Endothelial cell of umbilical vein (primary cell): ENCODE data around the gene LIPH. TPM values are rescaled to one million over a fixed set of nuclear protein-coding genes. Genes with fewer than 3 reads are reported as not detected.

Experiments
- BruUV-seq: library from RNA; stranded (reverse); fragments of 400-500 nt; replicated peaks from 2 replicates; lab custom pipeline; 2021; lab: Mats Ljungman, UMichigan
- CTCF ChIA-PET: fragments of 300-600, 350-600 bp; sonication (Branson Sonifier 250); formaldehyde crosslinking; loops from one replicate; lab custom pipeline; 2021; ENCODE audit warnings: antibody characterized with exemption, inconsistent platforms; lab: Charles Lee
- POLR2A ChIA-PET: fragments of 300-600, 350-600 bp; sonication (Branson Sonifier 250); formaldehyde crosslinking; loops from one replicate; lab custom pipeline; 2021; ENCODE audit warnings: antibody characterized with exemption, inconsistent platforms; lab: Charles Lee
- DNase-seq: peaks from one replicate; pipeline ENCODE4 v3.0.0-alpha.2; 2011; ENCODE audit warnings: low read depth, low spot score
- FAIRE-seq: peaks from 2 replicates; lab custom pipeline; 2011; peaks lifted over from hg19 to GRCh38; lab: Jason Lieb, UNC
- H2AFZ ChIP-seq: 2 replicates; pipeline ENCODE4 v1.6.0; 2012; ENCODE audit warnings: low read depth, low read length, control low read depth, inconsistent platforms
- H3K27ac ChIP-seq: 2 replicates; pipeline ENCODE4 v1.5.1; 2011; ENCODE audit warnings: low read depth, mild to moderate bottlenecking, control low read depth, low read length, moderate library complexity; ENCODE audit not compliant: insufficient read depth
- H3K27me3 ChIP-seq, 2 experiments: 2 replicates each; pipeline versions ENCODE4 v1.6.0 to v1.6.1; 2011; ENCODE audit warnings: low read length in 2 of 2, mixed read lengths in 1 of 2; ENCODE audit not compliant: control insufficient read depth in 2 of 2, insufficient read depth in 2 of 2
- H3K36me3 ChIP-seq, 2 experiments: 2 replicates in 1 of 2; 3 replicates in 1 of 2; pipeline ENCODE4 v1.5.1; 2011; ENCODE audit warnings: low read length in 2 of 2, mild to moderate bottlenecking in 1 of 2, moderate library complexity in 1 of 2; ENCODE audit not compliant: control insufficient read depth in 2 of 2, insufficient read depth in 2 of 2; ENCODE audit errors: extremely low read depth in 1 of 2
- H3K4me1 ChIP-seq: 3 replicates; pipeline ENCODE4 v1.5.1; 2011; ENCODE audit warnings: mild to moderate bottlenecking, low read length; ENCODE audit not compliant: control insufficient read depth, insufficient read depth; ENCODE audit errors: extremely low read depth
- H3K4me2 ChIP-seq: 2 replicates; pipeline ENCODE4 v1.6.1; 2011; ENCODE audit warnings: low read length, control low read depth, mixed read lengths; ENCODE audit not compliant: insufficient read depth
- H3K4me3 ChIP-seq, 3 experiments: fragments of 200-600 bp in 1 of 3; sonication (generic), shearing (Covaris generic) in 1 of 3; replicated peaks in 1 of 3; 2 replicates each; pipeline ENCODE4 v1.5.1; 2011 to 2016; ENCODE audit warnings: control low read depth in 3 of 3, low read length in 3 of 3, mild to moderate bottlenecking in 2 of 3, inconsistent platforms in 1 of 3, low read depth in 1 of 3, moderate library complexity in 1 of 3; ENCODE audit not compliant: insufficient read depth in 1 of 3
- H3K79me2 ChIP-seq: 2 replicates; pipeline ENCODE4 v1.6.0; 2012; ENCODE audit warnings: low read length, inconsistent platforms; ENCODE audit not compliant: control insufficient read depth, insufficient read depth
- H3K9ac ChIP-seq: replicated peaks from 2 replicates; pipeline ENCODE3; 2011; ENCODE audit warnings: low read length, control low read depth; ENCODE audit not compliant: insufficient read depth; ENCODE audit errors: extremely low read depth
- H3K9me1 ChIP-seq: replicated peaks from 3 replicates; pipeline ENCODE4 v1.6.0; 2011; ENCODE audit warnings: mild to moderate bottlenecking, low read length; ENCODE audit not compliant: control insufficient read depth, insufficient read depth; ENCODE audit errors: extremely low read depth
- H3K9me3 ChIP-seq: replicated peaks from 2 replicates; pipeline ENCODE4 v1.5.1; 2012; ENCODE audit warnings: low read length, inconsistent platforms; ENCODE audit not compliant: control insufficient read depth, insufficient read depth
- H4K20me1 ChIP-seq: replicated peaks from 2 replicates; pipeline ENCODE3; 2011; ENCODE audit warnings: mild to moderate bottlenecking, low read length; ENCODE audit not compliant: control insufficient read depth, insufficient read depth; ENCODE audit errors: extremely low read depth
- EZH2 ChIP-seq: IDR thresholded peaks from 2 replicates; pipeline ENCODE4 v1.6.1; 2012; ENCODE audit warnings: borderline replicate concordance, low read depth, mild to moderate bottlenecking, moderate library complexity, low read length, inconsistent platforms; ENCODE audit not compliant: severe bottlenecking
- FOS ChIP-seq: IDR thresholded peaks from 2 replicates; pipeline ENCODE4 v1.6.1; 2011; ENCODE audit warnings: mild to moderate bottlenecking, low read length, moderate library complexity, borderline replicate concordance; ENCODE audit not compliant: insufficient read depth
- GATA2 ChIP-seq: IDR thresholded peaks from 2 replicates; pipeline ENCODE4 v1.7.0; 2011; ENCODE audit warnings: low read depth, mild to moderate bottlenecking, moderate library complexity, mixed read lengths, low read length; ENCODE audit not compliant: insufficient read length, insufficient read depth
- MYC ChIP-seq: IDR thresholded peaks from one replicate; pipeline ENCODE4 v1.6.1; 2011; ENCODE audit warnings: mild to moderate bottlenecking, low read depth, low read length
- dilution Hi-C: fragments of 300-500 bp; cut with MboI; formaldehyde crosslinking; loops from one replicate; pipeline ENCODE4 v1.15.0; 2019; ENCODE audit warnings: low sequenced_read_pairs; ENCODE audit not compliant: extremely low pct_ligation_motif_present
- intact Hi-C: fragments of 100-400 bp; cut with micrococcal nuclease; formaldehyde crosslinking; loops from one replicate; pipeline ENCODE4 v1.10.0; 2022
- polyA plus RNA-seq, 4 experiments: library from polyadenylated mRNA; depleted of rRNA in 3 of 4; stranded (reverse) in 3 of 4; unstranded in 1 of 4; fragments of >200 nt; gene quantifications; 2 replicates each; pipeline versions ENCODE4 v1.2.1 to v1.2.3, GENCODE V29; 2011 to 2012; ENCODE audit warnings: missing spikeins in 1 of 4
- total RNA-seq: library from RNA; stranded (reverse); gene quantifications from 2 replicates; pipeline ENCODE4 v1.2.3, GENCODE V29; 2021
- TF ChIP-seq, protein P1 (sequence below): IDR thresholded peaks from 2 replicates; pipeline ENCODE4 v1.6.1; 2011; ENCODE audit not compliant: insufficient read depth, insufficient read length

The LIPH gene
- total and polyA plus RNA-seq, 2 donors (not counting 3 experiments of a cell fraction or from before 2014, with no cell fraction given): not detected

DNA sequence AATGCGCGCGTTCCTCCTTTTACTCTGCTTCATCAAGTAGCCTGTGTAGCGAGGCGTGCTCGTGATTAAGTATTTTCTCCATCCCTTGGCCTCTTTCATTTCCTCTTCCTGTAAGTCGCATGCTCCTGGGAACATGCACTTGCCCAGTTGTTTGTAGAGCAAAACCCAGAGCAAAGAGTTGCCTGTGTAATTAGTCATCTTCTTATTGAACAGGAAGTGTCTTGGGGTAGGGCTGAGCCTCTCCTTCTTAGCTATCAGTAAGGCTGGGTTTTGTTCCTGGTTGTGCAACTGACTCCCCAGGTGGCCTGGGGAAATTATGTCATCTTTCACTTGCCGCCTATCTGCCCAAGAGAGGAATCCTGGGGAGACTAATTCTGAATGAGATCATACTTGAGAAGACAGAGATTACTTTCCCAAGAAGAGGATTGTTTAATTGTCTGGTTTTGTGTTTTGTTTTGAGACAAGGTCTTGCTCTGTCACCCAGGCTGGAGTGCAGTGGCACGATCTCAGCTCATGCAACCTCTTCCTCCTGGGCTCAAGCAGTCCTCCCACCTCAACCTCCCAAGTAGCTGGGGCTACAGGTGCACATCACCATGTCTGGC, 14.9 kb downstream of the LIPH start:
- Histone ChIP-seq H3K27ac (no peak overlapping the region), H3K79me2 (no peaks in the 10 kb centered on the region), H3K27me3 (no peaks in the 10 kb centered on the region), H3K36me3 (no peaks in the 10 kb centered on the region), H3K4me3 (no peak overlapping the region), H3K4me1 (peaks cover 4% of the 10 kb centered on the region), H3K9me1 (no peaks in the 10 kb centered on the region), H3K4me2 (no peak overlapping the region), H3K9ac (no peak overlapping the region), H4K20me1 (no peaks in the 10 kb centered on the region), H3K9me3 (no peaks in the 10 kb centered on the region), H2AFZ (peak overlapping the region; percentile 66)
- TF ChIP-seq FOS (peak; percentile 72), MYC (no peak)
- peak; percentile 64 for DNase-seq
- ChIA-PET CTCF (no interaction called here), POLR2A (no interaction called here)
- BruUV-seq: no TSS peak
- FAIRE-seq: peak; percentile 85
- intact Hi-C loops: no loop called here
- dilution Hi-C loops: no loop called here

- CTCF ChIA-PET: interaction anchor here (0.8 to 1.0 kb wide), 2 partner anchors 12 to 25 kb away, joined by 3 to 6 read pairs; no protein-coding TSS in a partner anchor
- H4K20me1 ChIP-seq: no peaks in the 10 kb centered on the region
- no peak overlapping the region for H3K4me2 ChIP-seq
- H3K36me3 ChIP-seq: no peaks in the 10 kb centered on the region
- POLR2A ChIA-PET: no interaction called here
- no peak overlapping the region for H3K9ac ChIP-seq
- TF ChIP-seq EZH2: no peak
- no peak for TF ChIP-seq GATA2
- TF ChIP-seq, protein P1, sequence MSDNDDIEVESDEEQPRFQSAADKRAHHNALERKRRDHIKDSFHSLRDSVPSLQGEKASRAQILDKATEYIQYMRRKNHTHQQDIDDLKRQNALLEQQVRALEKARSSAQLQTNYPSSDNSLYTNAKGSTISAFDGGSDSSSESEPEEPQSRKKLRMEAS: no peak
- no peaks in the 10 kb centered on the region for H3K9me1 ChIP-seq
- no peaks in the 10 kb centered on the region for H3K9me3 ChIP-seq
- peaks cover 4% of the 10 kb centered on the region for H3K4me1 ChIP-seq
- H3K27me3 ChIP-seq: no peaks in the 10 kb centered on the region
- no TSS peak for BruUV-seq
- no peak overlapping the region for H3K27ac ChIP-seq
- no peak for DNase-seq
- no peak overlapping the region for H3K4me3 ChIP-seq
- no peaks in the 10 kb centered on the region for H3K79me2 ChIP-seq
- dilution Hi-C loops (no loop called here), intact Hi-C loops (no loop called here)
- no peak for FAIRE-seq
- no peak overlapping the region for H2AFZ ChIP-seq
Observed at GRCh38 chr3:185534511-185534910, 17.9 kb downstream of the LIPH start.
